Skeletal muscle satellite cell (primary cell): ENCODE results near the gene GLIS1.
"Not testable (repeated sequence)": the region's sequence is repeated elsewhere in the genome, so short reads cannot be mapped to it uniquely, and the experiment has no call there.

Source experiments
- H3K27me3 ChIP-seq: 2 replicates; pipeline ENCODE4 v1.7.0; 2013; ENCODE audit warnings: low read length; ENCODE audit not compliant: control insufficient read depth, insufficient read depth
- H3K36me3 ChIP-seq: 2 replicates; pipeline ENCODE4 v1.7.0; 2013; ENCODE audit warnings: mild to moderate bottlenecking, control low read depth, low read length; ENCODE audit not compliant: insufficient read depth
- H3K4me1 ChIP-seq: 2 replicates; pipeline ENCODE4 v1.7.0; 2013; ENCODE audit warnings: low read length; ENCODE audit not compliant: control insufficient read depth, insufficient read depth
- H3K4me2 ChIP-seq: 2 replicates; pipeline ENCODE4 v1.7.0; 2013; ENCODE audit warnings: mild to moderate bottlenecking, low read length
- H3K4me3 ChIP-seq: 2 replicates; pipeline ENCODE4 v1.7.0; 2013; ENCODE audit warnings: low read length
- H3K9ac ChIP-seq: 2 replicates; pipeline ENCODE4 v1.7.0; 2013; ENCODE audit warnings: mild to moderate bottlenecking, low read depth, low read length, moderate library complexity
- H3K9me3 ChIP-seq: replicated peaks from 2 replicates; pipeline ENCODE4 v1.7.0; 2013; ENCODE audit warnings: mild to moderate bottlenecking, control low read depth, low read length

GLIS1 gene

GRCh38 chr1:53763461-53763860 lies 24.5 kb upstream of the GLIS1 start:
- Histone ChIP-seq H3K9me3 (no peaks in the 10 kb centered on the region), H3K27me3 (no peaks in the 10 kb centered on the region), H3K4me2 (no peak overlapping the region), H3K9ac (no peak overlapping the region), H3K36me3 (no peaks in the 10 kb centered on the region), H3K4me3 (no peak overlapping the region), H3K4me1 (peaks cover 19% of the 10 kb centered on the region)

DNA sequence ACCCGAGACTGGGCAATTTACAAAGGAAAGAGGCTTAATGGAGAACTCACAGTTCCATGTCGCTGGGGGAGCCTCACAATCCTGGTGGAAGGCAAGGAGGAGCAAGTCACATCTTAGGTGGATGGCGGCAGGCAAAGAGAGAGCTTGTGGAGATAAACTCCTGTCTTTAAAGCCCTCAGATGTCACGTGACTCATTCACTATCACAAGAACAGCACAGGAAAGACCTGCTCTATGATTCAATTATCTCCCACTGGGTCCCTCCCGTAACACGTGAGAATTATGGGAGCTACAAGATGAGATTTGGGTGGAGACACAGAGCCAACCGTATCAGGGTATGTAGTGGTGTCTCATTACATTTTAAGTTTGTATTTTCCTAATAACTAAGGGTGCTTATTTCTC lies 21.5 kb upstream of the GLIS1 start:
- not testable (repeated sequence) for H3K9me3 ChIP-seq, H3K4me1 ChIP-seq, H3K27me3 ChIP-seq, H3K4me2 ChIP-seq, H3K36me3 ChIP-seq, H3K9ac ChIP-seq, H3K4me3 ChIP-seq

GRCh38 chr1:53755874-53756273 lies 16.9 kb upstream of the GLIS1 start:
- Histone ChIP-seq H3K27me3 (no peaks in the 10 kb centered on the region), H3K9me3 (no peaks in the 10 kb centered on the region), H3K4me1 (no peaks in the 10 kb centered on the region), H3K9ac (no peak overlapping the region), H3K4me2 (no peak overlapping the region), H3K4me3 (no peak overlapping the region), H3K36me3 (no peaks in the 10 kb centered on the region)

GRCh38 chr1:53754484-53755312 lies 15.7 kb upstream of the GLIS1 start:
- Histone ChIP-seq H3K4me1 (no peaks in the 10 kb centered on the region), H3K9ac (no peak overlapping the region), H3K36me3 (no peaks in the 10 kb centered on the region), H3K9me3 (no peaks in the 10 kb centered on the region), H3K27me3 (peaks cover 6% of the 10 kb centered on the region), H3K4me3 (no peak overlapping the region), H3K4me2 (no peak overlapping the region)

DNA sequence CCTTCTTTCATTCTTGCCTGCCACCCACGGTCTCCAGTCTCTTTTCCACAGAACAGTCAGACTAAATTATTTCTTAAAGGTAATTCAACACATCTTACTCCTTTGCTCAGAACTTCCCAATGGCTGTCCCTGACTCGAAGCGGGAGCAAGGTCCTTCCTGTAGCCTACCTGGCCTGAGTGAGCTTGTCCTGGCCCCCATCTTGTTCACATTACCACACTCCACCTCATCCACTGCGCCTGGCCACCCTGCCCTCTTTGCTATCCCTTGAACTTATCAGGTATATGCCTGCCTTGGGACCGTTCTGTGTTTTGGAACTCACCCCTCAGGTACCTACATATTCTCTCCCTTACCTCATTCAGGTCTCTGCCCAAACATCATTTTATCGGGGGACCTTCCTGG lies 13.3 kb upstream of the GLIS1 start:
- Histone ChIP-seq H3K27me3 (peaks cover 6% of the 10 kb centered on the region), H3K4me1 (no peaks in the 10 kb centered on the region), H3K4me3 (no peak overlapping the region), H3K36me3 (no peaks in the 10 kb centered on the region), H3K9me3 (no peaks in the 10 kb centered on the region), H3K4me2 (no peak overlapping the region), H3K9ac (no peak overlapping the region)

- Histone ChIP-seq H3K27me3 (peaks cover 6% of the 10 kb centered on the region), H3K9ac (no peak overlapping the region), H3K9me3 (no peaks in the 10 kb centered on the region), H3K36me3 (no peaks in the 10 kb centered on the region), H3K4me1 (no peaks in the 10 kb centered on the region), H3K4me2 (no peak overlapping the region), H3K4me3 (no peak overlapping the region)
These were observed 8.9 kb upstream of the GLIS1 start for GRCh38 chr1:53747841-53748240.

GRCh38 chr1:53740621-53741105 lies 1.7 kb upstream of the GLIS1 start:
- Histone ChIP-seq H3K36me3 (peaks cover 6% of the 10 kb centered on the region), H3K27me3 (no peaks in the 10 kb centered on the region), H3K9me3 (no peaks in the 10 kb centered on the region), H3K9ac (peak overlapping the region; percentile 57), H3K4me2 (peak overlapping the region; percentile 89), H3K4me1 (peaks cover 45% of the 10 kb centered on the region), H3K4me3 (no peak overlapping the region)

DNA sequence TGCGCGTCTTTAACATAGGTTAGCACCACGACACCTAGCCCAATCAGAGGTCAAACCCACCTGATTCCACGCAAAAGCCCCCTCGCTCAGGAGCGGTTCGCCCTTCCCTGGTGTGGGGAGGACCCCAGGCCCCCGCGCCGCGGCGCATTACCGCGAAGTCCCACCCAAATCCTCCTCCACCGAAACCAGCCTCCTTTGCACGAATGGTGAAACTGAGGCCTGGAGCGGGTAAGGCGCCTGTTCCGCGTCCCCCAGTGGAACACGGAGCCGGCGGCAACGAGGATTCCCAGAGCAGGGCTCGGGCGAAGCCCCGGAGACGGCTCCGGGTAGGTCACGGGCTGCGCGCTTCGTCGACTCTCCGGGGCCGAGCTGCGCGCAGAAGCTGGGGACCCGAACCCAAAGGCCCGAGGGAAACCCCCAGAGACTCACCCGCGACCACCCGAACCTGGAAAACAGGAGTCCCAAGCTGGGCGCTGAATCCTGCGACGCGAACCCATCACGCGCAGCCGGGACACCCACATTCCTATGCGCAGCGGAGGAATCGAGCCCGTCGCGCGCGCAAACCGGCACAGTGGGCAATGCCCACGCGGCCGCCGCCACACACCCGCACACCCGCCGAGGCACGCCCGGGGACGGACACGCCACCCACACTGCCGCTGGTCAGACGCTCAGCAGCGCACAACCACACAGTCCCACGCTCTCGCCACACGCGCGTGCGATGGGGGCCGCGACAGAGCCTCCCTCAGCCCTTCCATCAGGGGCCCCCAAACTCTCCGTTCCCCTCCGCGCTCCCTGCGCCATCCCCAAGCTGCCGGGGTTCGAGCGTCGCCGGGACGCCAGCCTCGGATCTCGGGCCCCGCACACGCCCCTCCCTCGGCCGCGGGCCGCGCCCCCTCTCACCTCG lies 507 bp downstream of the GLIS1 start:
- H3K4me3 ChIP-seq: peak overlapping the region; percentile 84
- no peaks in the 10 kb centered on the region for H3K27me3 ChIP-seq
- H3K9ac ChIP-seq: peak overlapping the region; percentile 83

GRCh38 chr1:53737648-53738204 lies 1.2 kb downstream of the GLIS1 start:
- peak overlapping the region; percentile 83 for H3K9ac ChIP-seq
- H3K4me2 ChIP-seq: peak overlapping the region; percentile 91
- H3K4me1 ChIP-seq: peaks cover 71% of the 10 kb centered on the region
- peak overlapping the region; percentile 84 for H3K4me3 ChIP-seq
- no peaks in the 10 kb centered on the region for H3K27me3 ChIP-seq
- no peaks in the 10 kb centered on the region for H3K9me3 ChIP-seq
- peaks cover 10% of the 10 kb centered on the region for H3K36me3 ChIP-seq

More for the DNA sequence above, 507 bp downstream of the GLIS1 start:
- peak overlapping the region; percentile 91 for H3K4me2 ChIP-seq
- peaks cover 66% of the 10 kb centered on the region for H3K4me1 ChIP-seq
- H3K9me3 ChIP-seq: no peaks in the 10 kb centered on the region
- peaks cover 10% of the 10 kb centered on the region for H3K36me3 ChIP-seq

DNA sequence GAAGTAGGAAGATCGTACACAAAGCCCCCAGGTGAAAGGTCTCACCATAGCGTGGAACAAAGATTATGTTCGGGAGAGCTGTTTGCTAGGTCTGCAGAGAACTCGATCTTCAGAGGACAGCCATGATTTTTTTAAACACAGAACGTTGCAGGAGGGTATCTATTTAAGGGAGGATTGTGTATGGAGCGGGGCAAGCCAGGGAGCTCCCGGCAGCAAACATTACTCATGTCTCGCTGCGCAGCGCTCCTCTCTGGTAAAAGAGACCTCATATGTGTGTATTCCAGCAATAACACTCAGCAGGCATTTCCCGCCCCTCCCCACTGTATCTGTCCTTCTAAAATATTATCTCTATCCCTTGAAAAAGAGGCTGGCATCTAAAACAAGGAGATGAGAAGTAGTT lies 2.7 kb downstream of the GLIS1 start:
- H3K4me1 ChIP-seq: peaks cover 78% of the 10 kb centered on the region

GRCh38 chr1:53735681-53736080 lies 3.3 kb downstream of the GLIS1 start:
- Histone ChIP-seq H3K36me3 (peaks cover 10% of the 10 kb centered on the region), H3K4me1 (peaks cover 80% of the 10 kb centered on the region), H3K4me3 (peak overlapping the region; percentile 84), H3K9me3 (no peaks in the 10 kb centered on the region), H3K4me2 (peak overlapping the region; percentile 91), H3K27me3 (no peaks in the 10 kb centered on the region), H3K9ac (peak overlapping the region; percentile 83)

More for the DNA sequence above, 2.7 kb downstream of the GLIS1 start:
- no peaks in the 10 kb centered on the region for H3K27me3 ChIP-seq
- H3K9ac ChIP-seq: peak overlapping the region; percentile 83
- peak overlapping the region; percentile 84 for H3K4me3 ChIP-seq
- H3K9me3 ChIP-seq: no peaks in the 10 kb centered on the region
- H3K4me2 ChIP-seq: peak overlapping the region; percentile 91
- peaks cover 10% of the 10 kb centered on the region for H3K36me3 ChIP-seq
